Measurements from ENCODE around the gene PHRF1.

The PHRF1 gene

GRCh38 chr11:626475-627307, 50.4 kb downstream of the PHRF1 start, which contains the start of gene SCT:
TSS of gene SCT (minus strand) at chr11:627181. CDS start at chr11:627143, 38 bp downstream.
- Histone ChIP-seq H3K27me3 (ENCODE audit: insufficient read depth, low read length) (peaks cover 41% of the 10 kb centered on the region), H3K9ac (ENCODE audit: low read depth, low read length) (no peak within 1 kb of the TSS), H3K4me1 (ENCODE audit: insufficient read depth, low read length) (no peaks in the 10 kb centered on the region), H3K4me3 (ENCODE audit: low read length) (no peak within 1 kb of the TSS), H3K9me3 (ENCODE audit: insufficient read depth, low read depth, low read length) (no peaks in the 10 kb centered on the region), H3K36me3 (ENCODE audit: insufficient read depth, low read depth, low read length) (no peaks in the 10 kb centered on the region), H3K27ac (ENCODE audit: low read length) (no peak within 1 kb of the TSS)

- Histone ChIP-seq H3K9ac (ENCODE audit: low read depth, low read length) (no peak overlapping the region), H3K36me3 (ENCODE audit: insufficient read depth, low read depth, low read length) (no peaks in the 10 kb centered on the region), H3K4me3 (ENCODE audit: low read length) (no peak overlapping the region), H3K27me3 (ENCODE audit: insufficient read depth, low read length) (peaks cover 41% of the 10 kb centered on the region), H3K9me3 (ENCODE audit: insufficient read depth, low read depth, low read length) (no peaks in the 10 kb centered on the region), H3K27ac (ENCODE audit: low read length) (no peak overlapping the region), H3K4me1 (ENCODE audit: insufficient read depth, low read length) (no peaks in the 10 kb centered on the region)
These were observed 51.0 kb downstream of the PHRF1 start for GRCh38 chr11:627308-627576.

GRCh38 chr11:628056-628455, 51.8 kb downstream of the PHRF1 start:
- no peaks in the 10 kb centered on the region for H3K36me3 ChIP-seq (ENCODE audit: insufficient read depth, low read depth, low read length)
- no peak overlapping the region for H3K4me3 ChIP-seq (ENCODE audit: low read length)
- H3K4me1 ChIP-seq (ENCODE audit: insufficient read depth, low read length) = no peaks in the 10 kb centered on the region
- no peaks in the 10 kb centered on the region for H3K9me3 ChIP-seq (ENCODE audit: insufficient read depth, low read depth, low read length)
- H3K9ac ChIP-seq (ENCODE audit: low read depth, low read length) = no peak overlapping the region
- H3K27me3 ChIP-seq (ENCODE audit: insufficient read depth, low read length) = peaks cover 41% of the 10 kb centered on the region
- H3K27ac ChIP-seq (ENCODE audit: low read length) = no peak overlapping the region

- Histone ChIP-seq H3K4me3 (ENCODE audit: low read length) (no peak overlapping the region), H3K27me3 (ENCODE audit: insufficient read depth, low read length) (peaks cover 41% of the 10 kb centered on the region), H3K9ac (ENCODE audit: low read depth, low read length) (no peak overlapping the region), H3K36me3 (ENCODE audit: insufficient read depth, low read depth, low read length) (no peaks in the 10 kb centered on the region), H3K27ac (ENCODE audit: low read length) (no peak overlapping the region), H3K9me3 (ENCODE audit: insufficient read depth, low read depth, low read length) (no peaks in the 10 kb centered on the region), H3K4me1 (ENCODE audit: insufficient read depth, low read length) (no peaks in the 10 kb centered on the region)
These were observed 52.9 kb downstream of the PHRF1 start for GRCh38 chr11:629237-629583.

- Histone ChIP-seq H3K4me3 (ENCODE audit: low read length) (no peak overlapping the region), H3K9me3 (ENCODE audit: insufficient read depth, low read depth, low read length) (no peaks in the 10 kb centered on the region), H3K27ac (ENCODE audit: low read length) (no peak overlapping the region), H3K4me1 (ENCODE audit: insufficient read depth, low read length) (no peaks in the 10 kb centered on the region), H3K9ac (ENCODE audit: low read depth, low read length) (no peak overlapping the region), H3K27me3 (ENCODE audit: insufficient read depth, low read length) (peaks cover 48% of the 10 kb centered on the region), H3K36me3 (ENCODE audit: insufficient read depth, low read depth, low read length) (no peaks in the 10 kb centered on the region)
These were observed 54.6 kb downstream of the PHRF1 start for GRCh38 chr11:630871-631270.

GRCh38 chr11:635945-636510, 59.8 kb downstream of the PHRF1 start:
- H3K27me3 ChIP-seq (ENCODE audit: insufficient read depth, low read length) = peaks cover 64% of the 10 kb centered on the region
- no peak overlapping the region for H3K4me3 ChIP-seq (ENCODE audit: low read length)
- H3K9ac ChIP-seq (ENCODE audit: low read depth, low read length) = no peak overlapping the region
- H3K36me3 ChIP-seq (ENCODE audit: insufficient read depth, low read depth, low read length) = no peaks in the 10 kb centered on the region
- peaks cover 4% of the 10 kb centered on the region; the same call in 1 of the 2 replicates for H3K4me1 ChIP-seq (ENCODE audit: insufficient read depth, low read length)
- H3K9me3 ChIP-seq (ENCODE audit: insufficient read depth, low read depth, low read length) = no peaks in the 10 kb centered on the region
- H3K27ac ChIP-seq (ENCODE audit: low read length) = no peak overlapping the region

- no peaks in the 10 kb centered on the region for H3K9me3 ChIP-seq (ENCODE audit: insufficient read depth, low read depth, low read length)
- H3K9ac ChIP-seq (ENCODE audit: low read depth, low read length) = peak within 1 kb of the TSS; percentile 25; the same call in 1 of the 2 replicates
- peak within 1 kb of the TSS; percentile 62 for H3K4me3 ChIP-seq (ENCODE audit: low read length)
- no peaks in the 10 kb centered on the region for H3K36me3 ChIP-seq (ENCODE audit: insufficient read depth, low read depth, low read length)
- H3K27me3 ChIP-seq (ENCODE audit: insufficient read depth, low read length) = peaks cover 70% of the 10 kb centered on the region
- H3K4me1 ChIP-seq (ENCODE audit: insufficient read depth, low read length) = peaks cover 4% of the 10 kb centered on the region; the same call in 1 of the 2 replicates
- H3K27ac ChIP-seq (ENCODE audit: low read length) = no peak within 1 kb of the TSS
These were observed 60.5 kb downstream of the PHRF1 start, which contains the start of gene DRD4 for GRCh38 chr11:636511-637332. TSS of gene DRD4 (plus strand) at chr11:637269. CDS start at chr11:637305, 36 bp downstream.

- H3K9me3 ChIP-seq (ENCODE audit: insufficient read depth, low read depth, low read length) = no peaks in the 10 kb centered on the region
- H3K4me3 ChIP-seq (ENCODE audit: low read length) = peak overlapping the region; percentile 62; the same call in 1 of the 2 replicates
- H3K4me1 ChIP-seq (ENCODE audit: insufficient read depth, low read length) = peaks cover 4% of the 10 kb centered on the region; the same call in 1 of the 2 replicates
- H3K36me3 ChIP-seq (ENCODE audit: insufficient read depth, low read depth, low read length) = no peaks in the 10 kb centered on the region
- H3K27ac ChIP-seq (ENCODE audit: low read length) = no peak overlapping the region
- no peak overlapping the region for H3K9ac ChIP-seq (ENCODE audit: low read depth, low read length)
- H3K27me3 ChIP-seq (ENCODE audit: insufficient read depth, low read length) = peaks cover 70% of the 10 kb centered on the region
These were observed 61.0 kb downstream of the PHRF1 start for GRCh38 chr11:637333-637592.

GRCh38 chr11:637593-638521, 61.6 kb downstream of the PHRF1 start:
- H3K4me3 ChIP-seq (ENCODE audit: low read length) = peak overlapping the region; percentile 62
- H3K9ac ChIP-seq (ENCODE audit: low read depth, low read length) = peak overlapping the region; percentile 25; the same call in 1 of the 2 replicates
- no peak overlapping the region for H3K27ac ChIP-seq (ENCODE audit: low read length)
- no peaks in the 10 kb centered on the region for H3K9me3 ChIP-seq (ENCODE audit: insufficient read depth, low read depth, low read length)
- peaks cover 70% of the 10 kb centered on the region for H3K27me3 ChIP-seq (ENCODE audit: insufficient read depth, low read length)
- no peaks in the 10 kb centered on the region for H3K36me3 ChIP-seq (ENCODE audit: insufficient read depth, low read depth, low read length)
- peaks cover 4% of the 10 kb centered on the region; the same call in 1 of the 2 replicates for H3K4me1 ChIP-seq (ENCODE audit: insufficient read depth, low read length)

- no peak overlapping the region for H3K27ac ChIP-seq (ENCODE audit: low read length)
- H3K36me3 ChIP-seq (ENCODE audit: insufficient read depth, low read depth, low read length) = no peaks in the 10 kb centered on the region
- H3K27me3 ChIP-seq (ENCODE audit: insufficient read depth, low read length) = peaks cover 70% of the 10 kb centered on the region
- H3K4me1 ChIP-seq (ENCODE audit: insufficient read depth, low read length) = peaks cover 4% of the 10 kb centered on the region; the same call in 1 of the 2 replicates
- H3K9me3 ChIP-seq (ENCODE audit: insufficient read depth, low read depth, low read length) = no peaks in the 10 kb centered on the region
- H3K4me3 ChIP-seq (ENCODE audit: low read length) = peak overlapping the region; percentile 62
- H3K9ac ChIP-seq (ENCODE audit: low read depth, low read length) = peak overlapping the region; percentile 12; the same call in 1 of the 2 replicates
These were observed 62.5 kb downstream of the PHRF1 start for GRCh38 chr11:638631-639331.

All from iPS-20b (cell line).